ENCODE results near the gene KRTAP1-3.

KRTAP1-3 gene

DNA sequence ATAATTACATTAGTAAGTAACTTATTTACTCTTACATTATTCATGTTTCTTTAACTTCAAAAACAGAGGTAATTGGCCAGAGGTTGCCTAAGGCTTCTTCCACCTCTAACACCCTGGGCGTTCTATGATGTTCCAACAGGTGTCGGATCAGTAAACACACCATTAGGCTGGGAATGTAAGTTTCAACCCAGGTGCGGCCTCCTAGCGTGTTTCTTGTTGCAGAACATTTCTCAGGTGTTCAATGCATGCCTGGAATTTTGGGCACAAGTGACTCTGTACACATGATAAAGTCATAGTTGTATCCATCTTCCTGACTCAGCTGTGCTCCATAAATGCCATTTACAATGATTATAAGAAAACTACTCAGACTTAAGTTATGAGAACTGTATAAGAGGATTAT, 19.4 kb upstream of the KRTAP1-3 start:
- POLR2A ChIA-PET = no interaction called here
- Histone ChIP-seq H3K4me3 (ENCODE audit: low read depth, low read length) (no peak overlapping the region), H3K27ac (ENCODE audit: extremely low read depth, low read depth, low read length) (no peak overlapping the region), H3K9me3 (ENCODE audit: control insufficient read depth, insufficient read depth, low read depth, low read length) (no peaks in the 10 kb centered on the region), H3K36me3 (ENCODE audit: control insufficient read depth in 2 of 2, insufficient read depth in 1 of 2, low read length in 2 of 2) (no peaks in the 10 kb centered on the region), H3K4me1 (ENCODE audit: control insufficient read depth, insufficient read depth, low read length) (no peaks in the 10 kb centered on the region)
- CTCF ChIA-PET = no interaction called here
- TF ChIP-seq ZNF544 (tag by site-specific recombination; IDR thresholded peaks at IDR 0.05) = no peak
- no peak for TF ChIP-seq GLI4 (tag by site-specific recombination; IDR thresholded peaks at IDR 0.05)
- no peak for TF ChIP-seq HOXC10 (CRISPR knock-in tag; IDR thresholded peaks at IDR 0.05)
- TF ChIP-seq GFI1B (tag by site-specific recombination; IDR thresholded peaks at IDR 0.05) = no peak
- no peak for TF ChIP-seq BCL11B (tag by site-specific recombination; IDR thresholded peaks at IDR 0.05; ENCODE audit: low read depth)

GRCh38 chr17:41052566-41052965, 17.9 kb upstream of the KRTAP1-3 start:
- ChIA-PET CTCF (interaction anchor here (0.7 kb wide), 1 partner anchor 597 kb away, joined by 3 read pairs; no protein-coding TSS in a partner anchor), POLR2A (no interaction called here)
- no peak overlapping the region for H3K27ac ChIP-seq (ENCODE audit: extremely low read depth, low read depth, low read length)
- no peaks in the 10 kb centered on the region for H3K9me3 ChIP-seq (ENCODE audit: control insufficient read depth, insufficient read depth, low read depth, low read length)
- no peak overlapping the region for H3K4me3 ChIP-seq (ENCODE audit: low read depth, low read length)
- H3K4me1 ChIP-seq (ENCODE audit: control insufficient read depth, insufficient read depth, low read length) = no peaks in the 10 kb centered on the region
- TF ChIP-seq ZNF521 (tag by site-specific recombination; IDR thresholded peaks at IDR 0.05) = no peak
- no peak for TF ChIP-seq PATZ1 (tag by site-specific recombination; IDR thresholded peaks at IDR 0.05)
- no peak for TF ChIP-seq HOXA7 (CRISPR knock-in tag; IDR thresholded peaks at IDR 0.05; ENCODE audit: borderline replicate concordance)
- TF ChIP-seq, protein P1, sequence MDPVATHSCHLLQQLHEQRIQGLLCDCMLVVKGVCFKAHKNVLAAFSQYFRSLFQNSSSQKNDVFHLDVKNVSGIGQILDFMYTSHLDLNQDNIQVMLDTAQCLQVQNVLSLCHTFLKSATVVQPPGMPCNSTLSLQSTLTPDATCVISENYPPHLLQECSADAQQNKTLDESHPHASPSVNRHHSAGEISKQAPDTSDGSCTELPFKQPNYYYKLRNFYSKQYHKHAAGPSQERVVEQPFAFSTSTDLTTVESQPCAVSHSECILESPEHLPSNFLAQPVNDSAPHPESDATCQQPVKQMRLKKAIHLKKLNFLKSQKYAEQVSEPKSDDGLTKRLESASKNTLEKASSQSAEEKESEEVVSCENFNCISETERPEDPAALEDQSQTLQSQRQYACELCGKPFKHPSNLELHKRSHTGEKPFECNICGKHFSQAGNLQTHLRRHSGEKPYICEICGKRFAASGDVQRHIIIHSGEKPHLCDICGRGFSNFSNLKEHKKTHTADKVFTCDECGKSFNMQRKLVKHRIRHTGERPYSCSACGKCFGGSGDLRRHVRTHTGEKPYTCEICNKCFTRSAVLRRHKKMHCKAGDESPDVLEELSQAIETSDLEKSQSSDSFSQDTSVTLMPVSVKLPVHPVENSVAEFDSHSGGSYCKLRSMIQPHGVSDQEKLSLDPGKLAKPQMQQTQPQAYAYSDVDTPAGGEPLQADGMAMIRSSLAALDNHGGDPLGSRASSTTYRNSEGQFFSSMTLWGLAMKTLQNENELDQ (tag by site-specific recombination; IDR thresholded peaks at IDR 0.05; ENCODE audit: low read depth) = no peak
- no peak for TF ChIP-seq ZNF350 (tag by site-specific recombination; IDR thresholded peaks at IDR 0.05)
- no peak for TF ChIP-seq ZNF37A (tag by site-specific recombination; IDR thresholded peaks at IDR 0.05)
- TF ChIP-seq REPIN1 (tag by site-specific recombination; IDR thresholded peaks at IDR 0.05; ENCODE audit: low read depth) = no peak
- TF ChIP-seq, protein P2, sequence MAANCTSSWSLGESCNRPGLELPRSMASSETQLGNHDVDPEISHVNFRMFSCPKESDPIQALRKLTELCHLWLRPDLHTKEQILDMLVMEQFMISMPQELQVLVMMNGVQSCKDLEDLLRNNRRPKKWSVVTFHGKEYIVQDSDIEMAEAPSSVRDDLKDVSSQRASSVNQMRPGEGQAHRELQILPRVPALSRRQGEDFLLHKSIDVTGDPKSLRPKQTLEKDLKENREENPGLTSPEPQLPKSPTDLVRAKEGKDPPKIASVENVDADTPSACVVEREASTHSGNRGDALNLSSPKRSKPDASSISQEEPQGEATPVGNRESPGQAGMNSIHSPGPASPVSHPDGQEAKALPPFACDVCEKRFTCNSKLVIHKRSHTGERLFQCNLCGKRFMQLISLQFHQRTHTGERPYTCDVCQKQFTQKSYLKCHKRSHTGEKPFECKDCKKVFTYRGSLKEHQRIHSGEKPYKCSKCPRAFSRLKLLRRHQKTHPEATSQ (tag by site-specific recombination; IDR thresholded peaks at IDR 0.05) = no peak
- H3K36me3 ChIP-seq (ENCODE audit: control insufficient read depth in 2 of 2, insufficient read depth in 1 of 2, low read length in 2 of 2) = no peaks in the 10 kb centered on the region

GRCh38 chr17:41049110-41049509, 14.4 kb upstream of the KRTAP1-3 start:
- Histone ChIP-seq H3K36me3 (ENCODE audit: control insufficient read depth in 2 of 2, insufficient read depth in 1 of 2, low read length in 2 of 2) (no peaks in the 10 kb centered on the region), H3K9me3 (ENCODE audit: control insufficient read depth, insufficient read depth, low read depth, low read length) (no peaks in the 10 kb centered on the region), H3K4me1 (ENCODE audit: control insufficient read depth, insufficient read depth, low read length) (no peaks in the 10 kb centered on the region), H3K27ac (ENCODE audit: extremely low read depth, low read depth, low read length) (no peak overlapping the region), H3K4me3 (ENCODE audit: low read depth, low read length) (no peak overlapping the region)
- ChIA-PET POLR2A (no interaction called here), CTCF (no interaction called here)
- TF ChIP-seq PRDM1 (tag by site-specific recombination; IDR thresholded peaks at IDR 0.05) (no peak), ZNF843 (tag by site-specific recombination; IDR thresholded peaks at IDR 0.05) (no peak), ZNF658 (tag by site-specific recombination; IDR thresholded peaks at IDR 0.05) (no peak), ZNF501 (tag by site-specific recombination; IDR thresholded peaks at IDR 0.05) (no peak), GLIS2 (tag by site-specific recombination; IDR thresholded peaks at IDR 0.05) (no peak), ZNF221 (tag by site-specific recombination; IDR thresholded peaks at IDR 0.05; ENCODE audit: borderline replicate concordance) (no peak), ZNF707 (tag by site-specific recombination; IDR thresholded peaks at IDR 0.05) (no peak), ZNF792 (tag by site-specific recombination; IDR thresholded peaks at IDR 0.05) (no peak)
- TF ChIP-seq, protein P3, sequence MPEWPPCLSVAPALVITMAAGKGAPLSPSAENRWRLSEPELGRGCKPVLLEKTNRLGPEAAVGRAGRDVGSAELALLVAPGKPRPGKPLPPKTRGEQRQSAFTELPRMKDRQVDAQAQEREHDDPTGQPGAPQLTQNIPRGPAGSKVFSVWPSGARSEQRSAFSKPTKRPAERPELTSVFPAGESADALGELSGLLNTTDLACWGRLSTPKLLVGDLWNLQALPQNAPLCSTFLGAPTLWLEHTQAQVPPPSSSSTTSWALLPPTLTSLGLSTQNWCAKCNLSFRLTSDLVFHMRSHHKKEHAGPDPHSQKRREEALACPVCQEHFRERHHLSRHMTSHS (tag by site-specific recombination; IDR thresholded peaks at IDR 0.05) = no peak
- TF ChIP-seq, protein P4, sequence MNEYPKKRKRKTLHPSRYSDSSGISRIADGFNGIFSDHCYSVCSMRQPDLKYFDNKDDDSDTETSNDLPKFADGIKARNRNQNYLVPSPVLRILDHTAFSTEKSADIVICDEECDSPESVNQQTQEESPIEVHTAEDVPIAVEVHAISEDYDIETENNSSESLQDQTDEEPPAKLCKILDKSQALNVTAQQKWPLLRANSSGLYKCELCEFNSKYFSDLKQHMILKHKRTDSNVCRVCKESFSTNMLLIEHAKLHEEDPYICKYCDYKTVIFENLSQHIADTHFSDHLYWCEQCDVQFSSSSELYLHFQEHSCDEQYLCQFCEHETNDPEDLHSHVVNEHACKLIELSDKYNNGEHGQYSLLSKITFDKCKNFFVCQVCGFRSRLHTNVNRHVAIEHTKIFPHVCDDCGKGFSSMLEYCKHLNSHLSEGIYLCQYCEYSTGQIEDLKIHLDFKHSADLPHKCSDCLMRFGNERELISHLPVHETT (tag by site-specific recombination; IDR thresholded peaks at IDR 0.05) = no peak

All from HEK293 (cell line).